HEK293T (cell line): Measurements from ENCODE around the gene PLA2G6.
"Not testable (repeated sequence)": the region's sequence is repeated elsewhere in the genome, so short reads cannot be mapped to it uniquely, and the experiment has no call there.

Source experiments
- ARNT ChIP-seq: fragments of 450-650 bp; IDR thresholded peaks from 2 replicates; pipeline ENCODE4 v1.6.1; 2017; ENCODE audit warnings: mild to moderate bottlenecking
- BHLHE40 ChIP-seq: fragments of 450-650 bp; IDR thresholded peaks from 2 replicates; pipeline ENCODE4 v1.6.1; 2016; ENCODE audit warnings: mild to moderate bottlenecking, moderate library complexity, borderline replicate concordance
- FOXA1 ChIP-seq: fragments of 450-650 bp; IDR thresholded peaks from 2 replicates; pipeline ENCODE4 v1.6.1; 2016; ENCODE audit warnings: mild to moderate bottlenecking
- FOXM1 ChIP-seq: fragments of 450-650 bp; IDR thresholded peaks from 2 replicates; pipeline ENCODE4 v1.6.1; 2017; ENCODE audit warnings: mild to moderate bottlenecking, borderline replicate concordance
- LEF1 ChIP-seq: fragments of 450-650 bp; IDR thresholded peaks from 2 replicates; pipeline ENCODE4 v1.6.1; 2017; ENCODE audit warnings: mild to moderate bottlenecking, borderline replicate concordance
- PKNOX1 ChIP-seq: fragments of 450-650 bp; IDR thresholded peaks from 2 replicates; pipeline ENCODE4 v1.6.1; 2016
- SP1 ChIP-seq: fragments of 450-650 bp; IDR thresholded peaks from 2 replicates; pipeline ENCODE4 v1.6.1; 2017
- SUZ12 ChIP-seq: fragments of 450-650 bp; IDR thresholded peaks from 2 replicates; pipeline ENCODE4 v1.6.1; 2016; ENCODE audit warnings: mild to moderate bottlenecking
- TARDBP ChIP-seq: fragments of 450-650 bp; IDR thresholded peaks from 2 replicates; pipeline ENCODE4 v1.6.1; 2016

- TF ChIP-seq SUZ12, PKNOX1, BHLHE40, ARNT, FOXA1, TARDBP, FOXM1, SP1, LEF1: not testable (repeated sequence)
These were observed 27.1 kb downstream of the PLA2G6 start for GRCh38 chr22:38154563-38154915.
